Endothelial cell of umbilical vein (primary cell): ENCODE measurements around the gene IL24. TPM values are rescaled to one million over a fixed set of nuclear protein-coding genes. Genes with fewer than 3 reads are reported as not detected.

Experiments
- BruUV-seq: library from RNA; stranded (reverse); fragments of 400-500 nt; replicated peaks from 2 replicates; lab custom pipeline; 2021; lab: Mats Ljungman, UMichigan
- CTCF ChIA-PET: fragments of 300-600, 350-600 bp; sonication (Branson Sonifier 250); formaldehyde crosslinking; loops from one replicate; lab custom pipeline; 2021; ENCODE audit warnings: antibody characterized with exemption, inconsistent platforms; lab: Charles Lee
- POLR2A ChIA-PET: fragments of 300-600, 350-600 bp; sonication (Branson Sonifier 250); formaldehyde crosslinking; loops from one replicate; lab custom pipeline; 2021; ENCODE audit warnings: antibody characterized with exemption, inconsistent platforms; lab: Charles Lee
- DNase-seq: peaks from one replicate; pipeline ENCODE4 v3.0.0-alpha.2; 2011; ENCODE audit warnings: low read depth, low spot score
- FAIRE-seq: peaks from 2 replicates; lab custom pipeline; 2011; peaks lifted over from hg19 to GRCh38; lab: Jason Lieb, UNC
- H2AFZ ChIP-seq: 2 replicates; pipeline ENCODE4 v1.6.0; 2012; ENCODE audit warnings: low read depth, low read length, control low read depth, inconsistent platforms
- H3K27ac ChIP-seq: 2 replicates; pipeline ENCODE4 v1.5.1; 2011; ENCODE audit warnings: low read depth, mild to moderate bottlenecking, control low read depth, low read length, moderate library complexity; ENCODE audit not compliant: insufficient read depth
- H3K27me3 ChIP-seq, 2 experiments: 2 replicates each; pipeline versions ENCODE4 v1.6.0 to v1.6.1; 2011; ENCODE audit warnings: low read length in 2 of 2, mixed read lengths in 1 of 2; ENCODE audit not compliant: control insufficient read depth in 2 of 2, insufficient read depth in 2 of 2
- H3K36me3 ChIP-seq, 2 experiments: 2 replicates in 1 of 2; 3 replicates in 1 of 2; pipeline ENCODE4 v1.5.1; 2011; ENCODE audit warnings: low read length in 2 of 2, mild to moderate bottlenecking in 1 of 2, moderate library complexity in 1 of 2; ENCODE audit not compliant: control insufficient read depth in 2 of 2, insufficient read depth in 2 of 2; ENCODE audit errors: extremely low read depth in 1 of 2
- H3K4me1 ChIP-seq: 3 replicates; pipeline ENCODE4 v1.5.1; 2011; ENCODE audit warnings: mild to moderate bottlenecking, low read length; ENCODE audit not compliant: control insufficient read depth, insufficient read depth; ENCODE audit errors: extremely low read depth
- H3K4me2 ChIP-seq: 2 replicates; pipeline ENCODE4 v1.6.1; 2011; ENCODE audit warnings: low read length, control low read depth, mixed read lengths; ENCODE audit not compliant: insufficient read depth
- H3K4me3 ChIP-seq, 3 experiments: fragments of 200-600 bp in 1 of 3; sonication (generic), shearing (Covaris generic) in 1 of 3; replicated peaks in 1 of 3; 2 replicates each; pipeline ENCODE4 v1.5.1; 2011 to 2016; ENCODE audit warnings: control low read depth in 3 of 3, low read length in 3 of 3, mild to moderate bottlenecking in 2 of 3, inconsistent platforms in 1 of 3, low read depth in 1 of 3, moderate library complexity in 1 of 3; ENCODE audit not compliant: insufficient read depth in 1 of 3
- H3K79me2 ChIP-seq: 2 replicates; pipeline ENCODE4 v1.6.0; 2012; ENCODE audit warnings: low read length, inconsistent platforms; ENCODE audit not compliant: control insufficient read depth, insufficient read depth
- H3K9ac ChIP-seq: replicated peaks from 2 replicates; pipeline ENCODE3; 2011; ENCODE audit warnings: low read length, control low read depth; ENCODE audit not compliant: insufficient read depth; ENCODE audit errors: extremely low read depth
- H3K9me1 ChIP-seq: replicated peaks from 3 replicates; pipeline ENCODE4 v1.6.0; 2011; ENCODE audit warnings: mild to moderate bottlenecking, low read length; ENCODE audit not compliant: control insufficient read depth, insufficient read depth; ENCODE audit errors: extremely low read depth
- H3K9me3 ChIP-seq: replicated peaks from 2 replicates; pipeline ENCODE4 v1.5.1; 2012; ENCODE audit warnings: low read length, inconsistent platforms; ENCODE audit not compliant: control insufficient read depth, insufficient read depth
- H4K20me1 ChIP-seq: replicated peaks from 2 replicates; pipeline ENCODE3; 2011; ENCODE audit warnings: mild to moderate bottlenecking, low read length; ENCODE audit not compliant: control insufficient read depth, insufficient read depth; ENCODE audit errors: extremely low read depth
- EZH2 ChIP-seq: IDR thresholded peaks from 2 replicates; pipeline ENCODE4 v1.6.1; 2012; ENCODE audit warnings: borderline replicate concordance, low read depth, mild to moderate bottlenecking, moderate library complexity, low read length, inconsistent platforms; ENCODE audit not compliant: severe bottlenecking
- FOS ChIP-seq: IDR thresholded peaks from 2 replicates; pipeline ENCODE4 v1.6.1; 2011; ENCODE audit warnings: mild to moderate bottlenecking, low read length, moderate library complexity, borderline replicate concordance; ENCODE audit not compliant: insufficient read depth
- GATA2 ChIP-seq: IDR thresholded peaks from 2 replicates; pipeline ENCODE4 v1.7.0; 2011; ENCODE audit warnings: low read depth, mild to moderate bottlenecking, moderate library complexity, mixed read lengths, low read length; ENCODE audit not compliant: insufficient read length, insufficient read depth
- JUN ChIP-seq: IDR thresholded peaks from 2 replicates; pipeline ENCODE4 v1.6.1; 2011; ENCODE audit warnings: borderline replicate concordance, low read depth; ENCODE audit not compliant: insufficient read length, insufficient read depth
- MYC ChIP-seq: IDR thresholded peaks from one replicate; pipeline ENCODE4 v1.6.1; 2011; ENCODE audit warnings: mild to moderate bottlenecking, low read depth, low read length
- POLR2A ChIP-seq: IDR thresholded peaks from 2 replicates; pipeline ENCODE4 v1.6.1; 2012; ENCODE audit warnings: low read depth, mild to moderate bottlenecking, control low read depth, low read length
- POLR2AphosphoS5 ChIP-seq: IDR thresholded peaks from 2 replicates; pipeline ENCODE4 v1.6.1; 2012; ENCODE audit warnings: low read depth, mild to moderate bottlenecking, control low read depth, low read length, moderate library complexity; ENCODE audit not compliant: insufficient read depth
- dilution Hi-C: fragments of 300-500 bp; cut with MboI; formaldehyde crosslinking; loops from one replicate; pipeline ENCODE4 v1.15.0; 2019; ENCODE audit warnings: low sequenced_read_pairs; ENCODE audit not compliant: extremely low pct_ligation_motif_present
- intact Hi-C: fragments of 100-400 bp; cut with micrococcal nuclease; formaldehyde crosslinking; loops from one replicate; pipeline ENCODE4 v1.10.0; 2022
- polyA plus RNA-seq, 4 experiments: library from polyadenylated mRNA; depleted of rRNA in 3 of 4; stranded (reverse) in 3 of 4; unstranded in 1 of 4; fragments of >200 nt; gene quantifications; 2 replicates each; pipeline versions ENCODE4 v1.2.1 to v1.2.3, GENCODE V29; 2011 to 2012; ENCODE audit warnings: missing spikeins in 1 of 4
- total RNA-seq: library from RNA; stranded (reverse); gene quantifications from 2 replicates; pipeline ENCODE4 v1.2.3, GENCODE V29; 2021
- TF ChIP-seq, protein P1 (sequence below): IDR thresholded peaks from 2 replicates; pipeline ENCODE4 v1.6.1; 2011; ENCODE audit not compliant: insufficient read depth, insufficient read length
- TF ChIP-seq, protein P2 (sequence below), 2 donors: IDR thresholded peaks; 1 replicate in 1 of 2; 2 replicates in 1 of 2; pipeline ENCODE4 v1.5.1; 2011; ENCODE audit warnings: low read length in 2 of 2, mild to moderate bottlenecking in 2 of 2, moderate library complexity in 2 of 2, control low read depth in 1 of 2, inconsistent platforms in 1 of 2, low read depth in 1 of 2; ENCODE audit not compliant: insufficient read depth in 1 of 2; ENCODE audit errors: extremely low read depth in 1 of 2

The IL24 gene
- total and polyA plus RNA-seq, 2 donors (not counting 3 experiments of a cell fraction or from before 2014, with no cell fraction given), result not detected

DNA sequence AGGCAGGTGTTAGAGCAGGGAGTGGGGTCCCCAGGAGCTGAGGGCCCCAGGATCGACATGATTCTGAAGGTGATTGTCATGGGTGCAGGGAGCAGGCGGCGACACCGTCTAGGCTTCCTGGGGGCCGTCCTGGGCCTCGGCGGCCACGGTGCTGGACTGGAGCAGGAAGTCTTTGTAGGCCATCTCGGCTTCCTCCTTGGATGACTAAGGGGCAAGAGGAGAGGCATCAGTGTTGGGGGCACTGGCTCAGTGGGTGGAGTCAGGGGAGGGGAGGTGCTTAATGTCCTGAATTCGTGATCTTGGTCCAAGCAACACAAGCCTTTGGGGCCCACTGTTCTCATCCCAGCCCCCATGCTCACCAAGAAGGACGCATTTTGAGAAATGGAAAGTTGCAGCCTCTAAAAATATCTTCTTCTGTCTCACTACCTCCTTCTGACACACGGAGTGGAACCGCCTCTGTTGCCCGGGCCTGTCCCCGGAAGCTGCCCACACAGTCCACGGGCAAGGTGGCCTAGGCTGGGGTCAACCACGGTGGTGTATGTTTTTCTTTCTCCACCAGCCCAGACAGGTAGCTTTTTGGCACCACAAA lies 33.1 kb downstream of the IL24 start:
- Histone ChIP-seq H3K4me3 (no peak overlapping the region), H3K4me2 (no peak overlapping the region), H2AFZ (no peak overlapping the region), H3K9ac (no peak overlapping the region), H3K4me1 (no peaks in the 10 kb centered on the region), H3K79me2 (no peaks in the 10 kb centered on the region), H3K36me3 (no peaks in the 10 kb centered on the region), H3K9me1 (no peaks in the 10 kb centered on the region), H3K27me3 (no peaks in the 10 kb centered on the region), H3K9me3 (no peaks in the 10 kb centered on the region), H3K27ac (no peak overlapping the region), H4K20me1 (no peaks in the 10 kb centered on the region)
- no TSS peak for BruUV-seq
- no peak for TF ChIP-seq GATA2
- TF ChIP-seq FOS, result no peak
- no peak for TF ChIP-seq POLR2A
- TF ChIP-seq, protein P1, sequence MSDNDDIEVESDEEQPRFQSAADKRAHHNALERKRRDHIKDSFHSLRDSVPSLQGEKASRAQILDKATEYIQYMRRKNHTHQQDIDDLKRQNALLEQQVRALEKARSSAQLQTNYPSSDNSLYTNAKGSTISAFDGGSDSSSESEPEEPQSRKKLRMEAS, result no peak
- TF ChIP-seq POLR2AphosphoS5, result no peak
- intact Hi-C loops, result no loop called here
- ChIA-PET POLR2A (no interaction called here), CTCF (interaction anchor here (1.2 to 1.6 kb wide), 2 partner anchors 11 to 18 kb away, joined by 3 read pairs; no protein-coding TSS in a partner anchor)
- dilution Hi-C loops, result no loop called here
- FAIRE-seq (no peak), DNase-seq (no peak)

DNA sequence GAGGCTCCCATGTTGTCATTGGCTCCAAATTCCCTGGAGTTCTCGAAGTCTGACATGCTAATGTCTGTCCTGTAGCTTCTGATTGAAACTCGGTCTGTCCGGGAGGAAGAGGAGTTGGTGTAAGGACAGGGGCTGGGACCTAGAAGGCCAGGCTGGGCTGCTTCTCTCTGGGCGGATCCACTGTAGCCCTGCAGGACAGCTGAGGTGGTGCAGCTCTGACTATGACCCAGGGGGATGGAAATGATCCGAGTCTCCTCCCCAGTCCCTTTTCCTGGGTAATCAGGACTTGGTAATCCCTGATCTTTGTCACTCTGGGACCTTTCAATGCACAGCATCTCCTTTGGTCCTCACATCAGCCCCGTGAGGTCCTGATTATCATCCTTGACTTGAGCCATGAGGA lies 34.5 kb downstream of the IL24 start:
- CTCF ChIA-PET, result interaction anchor here (1.1 to 1.2 kb wide), 2 partner anchors 10 to 19 kb away, joined by 3 read pairs; no protein-coding TSS in a partner anchor
- Histone ChIP-seq H3K79me2 (no peaks in the 10 kb centered on the region), H3K4me1 (no peaks in the 10 kb centered on the region), H3K9me1 (no peaks in the 10 kb centered on the region), H3K4me3 (no peak overlapping the region), H4K20me1 (no peaks in the 10 kb centered on the region), H3K9me3 (no peaks in the 10 kb centered on the region), H3K27ac (no peak overlapping the region), H3K9ac (no peak overlapping the region), H3K36me3 (no peaks in the 10 kb centered on the region), H2AFZ (no peak overlapping the region), H3K4me2 (no peak overlapping the region), H3K27me3 (no peaks in the 10 kb centered on the region)
- intact Hi-C loops (no loop called here), dilution Hi-C loops (no loop called here)
- TF ChIP-seq POLR2AphosphoS5 (no peak), FOS (no peak), MYC (no peak), GATA2 (no peak), JUN (no peak), POLR2A (no peak), EZH2 (no peak)
- TF ChIP-seq, protein P1, result no peak
- TF ChIP-seq, protein P2, sequence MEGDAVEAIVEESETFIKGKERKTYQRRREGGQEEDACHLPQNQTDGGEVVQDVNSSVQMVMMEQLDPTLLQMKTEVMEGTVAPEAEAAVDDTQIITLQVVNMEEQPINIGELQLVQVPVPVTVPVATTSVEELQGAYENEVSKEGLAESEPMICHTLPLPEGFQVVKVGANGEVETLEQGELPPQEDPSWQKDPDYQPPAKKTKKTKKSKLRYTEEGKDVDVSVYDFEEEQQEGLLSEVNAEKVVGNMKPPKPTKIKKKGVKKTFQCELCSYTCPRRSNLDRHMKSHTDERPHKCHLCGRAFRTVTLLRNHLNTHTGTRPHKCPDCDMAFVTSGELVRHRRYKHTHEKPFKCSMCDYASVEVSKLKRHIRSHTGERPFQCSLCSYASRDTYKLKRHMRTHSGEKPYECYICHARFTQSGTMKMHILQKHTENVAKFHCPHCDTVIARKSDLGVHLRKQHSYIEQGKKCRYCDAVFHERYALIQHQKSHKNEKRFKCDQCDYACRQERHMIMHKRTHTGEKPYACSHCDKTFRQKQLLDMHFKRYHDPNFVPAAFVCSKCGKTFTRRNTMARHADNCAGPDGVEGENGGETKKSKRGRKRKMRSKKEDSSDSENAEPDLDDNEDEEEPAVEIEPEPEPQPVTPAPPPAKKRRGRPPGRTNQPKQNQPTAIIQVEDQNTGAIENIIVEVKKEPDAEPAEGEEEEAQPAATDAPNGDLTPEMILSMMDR (IDR thresholded peaks at IDR 0.05; ENCODE audit: extremely low read depth in 1 of 2, insufficient read depth in 1 of 2, low read depth in 1 of 2, low read length in 2 of 2), result no peak
- FAIRE-seq, result no peak
- no TSS peak for BruUV-seq
- POLR2A ChIA-PET, result no interaction called here
- DNase-seq, result no peak
